GM20431 (cell line): ENCODE data around the gene HNRNPD.
"Not testable (repeated sequence)": the region's sequence is repeated elsewhere in the genome, so short reads cannot be mapped to it uniquely, and the experiment has no call there.

ENCODE experiments used
- in situ Hi-C: fragments of 300-500 bp; cut with MseI, MboI; formaldehyde crosslinking; loops from one replicate; pipeline ENCODE4 v1.15.0; 2020; ENCODE audit warnings: low sequenced_read_pairs; ENCODE audit not compliant: unreplicated experiment

HNRNPD gene

GRCh38 chr4:82376109-82376508 lies 2.3 kb upstream of the HNRNPD start:
- in situ Hi-C loops, result no loop called here

DNA sequence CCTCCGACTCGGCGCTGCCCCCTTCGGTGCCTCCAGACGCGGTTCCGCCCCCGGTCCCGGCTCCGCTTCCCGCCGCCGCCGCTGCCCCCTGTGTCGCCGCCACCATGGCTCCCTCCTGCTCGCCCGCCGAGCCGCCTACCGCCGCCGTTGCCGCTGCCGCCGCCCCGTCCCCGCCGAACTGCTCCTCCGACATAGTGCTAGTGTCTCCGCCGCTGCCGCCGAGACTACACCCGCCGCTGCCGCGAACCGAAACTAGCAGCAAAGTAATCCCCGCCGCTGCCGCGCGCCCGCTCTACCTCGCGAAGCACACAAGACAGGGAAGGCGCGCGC lies 340 bp downstream of the HNRNPD start:
- in situ Hi-C loops, result no loop called here

DNA sequence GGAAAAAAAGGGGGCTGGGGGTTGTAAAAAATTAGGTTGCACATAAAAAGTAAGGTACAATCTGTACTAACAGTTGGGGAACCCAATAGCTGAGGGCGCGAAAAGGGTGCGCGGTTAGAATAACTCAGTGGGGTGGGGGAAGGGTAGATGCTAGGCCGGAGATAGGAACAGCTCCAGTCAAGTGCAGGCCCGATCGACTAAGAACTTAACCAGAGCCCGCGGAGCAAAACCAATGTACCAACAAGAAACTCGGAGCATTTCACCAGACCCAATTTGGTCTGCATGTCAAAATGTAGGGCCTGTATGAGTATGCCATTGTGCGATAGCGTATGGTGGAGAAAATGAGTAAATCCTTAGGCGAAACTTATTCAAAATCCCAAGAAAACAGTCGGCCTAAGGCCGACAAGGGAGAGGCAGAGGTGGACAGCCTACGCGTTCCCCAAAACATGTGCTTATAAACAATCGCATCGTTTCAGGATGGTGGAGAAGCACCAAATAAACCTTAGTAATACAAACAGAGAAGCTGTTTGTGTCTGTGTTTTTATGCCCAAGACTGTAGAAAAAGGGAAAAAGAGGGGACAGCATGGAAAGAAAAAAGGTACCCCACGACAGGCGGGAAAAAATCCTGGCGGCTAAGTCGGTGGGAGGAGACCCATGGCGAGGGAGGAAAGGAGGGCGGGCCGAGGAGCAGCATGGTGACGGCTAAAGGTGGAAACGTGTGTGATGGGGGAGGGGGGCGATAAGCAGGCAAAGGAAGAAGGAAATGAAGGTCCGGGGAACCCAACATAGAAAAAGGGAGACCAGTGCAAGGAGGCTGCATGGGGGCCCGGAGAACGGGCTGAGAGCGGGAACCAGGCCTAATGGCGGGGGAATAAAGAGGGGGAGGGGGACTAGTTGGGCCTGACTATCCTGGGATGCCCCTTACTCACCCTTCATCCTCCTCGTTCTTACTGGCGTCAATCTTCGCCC lies 990 bp downstream of the HNRNPD start:
- in situ Hi-C loops, result no loop called here

GRCh38 chr4:82371497-82371896 lies 2.3 kb downstream of the HNRNPD start:
- in situ Hi-C loops, result no loop called here

DNA sequence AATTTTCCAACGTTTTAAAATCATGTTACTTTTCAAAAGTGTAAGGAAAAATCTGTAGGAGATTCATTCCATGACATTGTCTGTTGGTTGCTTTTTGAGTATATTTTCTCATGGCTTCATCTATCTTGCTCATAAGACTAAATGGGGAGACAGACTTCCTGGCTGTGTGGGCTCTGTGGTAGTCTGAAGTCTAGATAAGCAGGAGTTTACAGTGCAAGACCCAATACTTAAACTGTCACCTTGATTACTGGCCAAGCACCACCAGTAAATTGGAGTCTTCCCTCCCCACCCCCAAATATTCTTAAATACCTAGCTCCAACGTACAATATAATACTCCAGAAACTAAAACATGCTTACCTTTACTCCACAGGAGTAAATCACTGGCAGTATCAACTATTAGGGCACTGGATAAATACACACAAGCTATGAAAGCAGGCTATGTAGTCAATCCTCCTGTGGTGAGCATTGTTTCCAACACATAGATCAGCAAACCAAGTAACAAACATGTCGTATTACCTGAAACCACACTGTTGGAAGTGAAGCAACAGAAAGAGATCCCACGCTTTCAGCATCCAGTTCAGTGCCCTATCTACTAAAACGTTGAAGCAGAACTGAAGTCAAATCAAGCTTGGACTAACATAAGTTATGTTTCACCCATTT lies 6.2 kb downstream of the HNRNPD start:
- in situ Hi-C loops, result no loop called here

DNA sequence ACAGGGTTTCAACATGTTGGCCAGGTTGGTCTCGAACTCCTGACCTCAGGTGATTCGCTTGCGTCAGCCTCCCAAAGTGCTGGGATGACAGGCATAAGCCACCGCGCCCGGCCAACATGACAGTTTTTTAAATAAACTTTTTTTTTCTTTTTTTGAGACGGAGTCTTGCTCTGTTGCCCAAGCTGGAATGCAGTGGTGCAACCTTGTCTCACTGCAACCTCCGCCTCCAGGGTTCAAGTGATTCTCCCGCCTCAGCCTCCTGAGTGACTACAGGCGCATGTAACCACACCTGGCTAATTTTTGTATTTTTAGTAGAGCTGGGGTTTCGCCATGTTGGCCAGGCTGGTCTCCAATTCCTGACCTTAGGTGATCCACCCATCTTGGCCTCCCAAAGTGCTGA lies 7.4 kb downstream of the HNRNPD start:
- in situ Hi-C loops, result not testable (repeated sequence)

GRCh38 chr4:82363896-82364487 lies 9.8 kb downstream of the HNRNPD start:
- in situ Hi-C loops, result no loop called here

DNA sequence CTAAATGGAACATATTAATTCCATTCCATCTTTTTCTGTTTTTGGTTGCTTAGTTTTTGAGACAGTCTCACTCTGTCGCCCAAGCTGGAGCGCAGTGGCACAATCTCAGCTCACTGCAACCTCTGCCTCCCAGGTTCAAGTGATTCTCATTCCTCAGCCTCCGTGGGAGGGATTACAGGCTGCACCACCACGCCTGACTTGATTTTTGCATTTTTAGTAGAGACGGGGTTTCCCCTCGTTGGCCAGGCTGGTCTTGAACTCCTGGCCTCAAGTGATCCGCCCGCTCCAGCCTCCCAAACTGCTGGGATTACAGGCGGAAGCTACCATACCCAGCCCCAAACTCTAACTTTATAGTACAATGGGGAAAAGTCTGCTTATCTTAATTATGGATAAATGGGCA lies 11.2 kb downstream of the HNRNPD start:
- in situ Hi-C loops, result no loop called here

- in situ Hi-C loops, result no loop called here
Measured at GRCh38 chr4:82360298-82361177, 13.3 kb downstream of the HNRNPD start.

GRCh38 chr4:82358847-82359246 lies 14.9 kb downstream of the HNRNPD start:
- in situ Hi-C loops, result no loop called here

- in situ Hi-C loops, result no loop called here
Measured at GRCh38 chr4:82357640-82358039, 16.2 kb downstream of the HNRNPD start.

DNA sequence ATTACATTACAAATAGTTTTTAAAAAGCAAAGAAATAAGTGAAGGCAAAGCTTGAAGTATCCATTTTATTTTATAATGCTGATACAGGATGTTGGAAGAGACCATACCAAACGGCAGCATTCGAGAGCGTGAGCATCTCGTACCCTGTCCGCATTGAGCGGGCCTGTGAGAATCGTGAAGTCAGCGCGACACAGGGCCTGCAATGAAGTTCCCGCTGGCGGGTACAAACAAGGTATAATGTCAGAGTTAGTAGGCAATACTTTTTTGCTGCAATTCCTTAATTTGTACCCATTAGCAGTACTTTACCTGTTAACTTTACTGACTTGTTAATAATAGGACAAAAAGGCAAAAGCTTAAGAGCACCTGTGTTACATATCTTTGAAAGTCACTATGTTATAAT lies 19.0 kb downstream of the HNRNPD start:
- in situ Hi-C loops, result no loop called here

DNA sequence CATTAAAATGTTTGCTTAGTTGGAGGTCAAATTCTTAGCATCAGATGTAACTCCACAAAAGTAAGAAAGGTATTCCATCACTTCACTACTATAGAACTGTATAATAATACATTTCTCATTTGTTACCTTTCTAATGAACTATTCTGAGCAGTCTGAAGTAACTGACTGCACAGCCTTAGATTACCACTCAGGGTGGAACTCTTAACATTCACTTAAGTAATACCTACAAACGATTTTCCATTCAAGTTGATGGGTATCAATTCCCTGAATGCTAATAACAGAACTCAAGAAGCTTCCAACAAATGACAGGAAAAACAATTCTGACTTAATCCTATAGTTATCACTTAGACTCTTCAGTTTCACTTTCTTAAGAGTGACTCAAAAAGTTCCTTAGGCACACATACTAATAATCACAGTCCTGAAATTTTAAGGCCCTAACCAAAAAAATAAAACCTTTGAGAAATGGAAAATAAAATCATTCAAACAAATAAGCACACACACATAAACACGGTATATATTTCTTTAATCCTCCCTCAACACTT lies 20.9 kb downstream of the HNRNPD start:
- in situ Hi-C loops, result no loop called here

GRCh38 chr4:82352118-82352824 lies 21.5 kb downstream of the HNRNPD start:
- in situ Hi-C loops, result no loop called here

DNA sequence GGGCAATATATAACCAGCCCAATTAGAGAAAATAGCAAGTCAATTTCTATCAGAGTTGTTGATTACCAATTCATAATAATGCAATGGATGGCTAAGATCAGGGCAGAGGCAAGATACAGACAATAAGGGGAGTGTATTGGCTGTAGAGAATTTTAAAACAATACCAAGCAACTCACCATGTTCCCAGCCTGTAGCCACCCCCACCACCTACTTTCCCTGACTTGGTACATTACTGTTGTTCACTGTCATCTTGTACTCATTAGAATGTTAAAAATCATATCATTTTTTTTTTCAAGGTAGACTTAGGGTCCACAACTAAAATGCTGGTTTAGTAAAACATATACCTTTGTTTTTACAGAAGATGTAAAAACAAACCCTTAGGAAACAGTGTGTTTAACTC lies 27.7 kb downstream of the HNRNPD start:
- in situ Hi-C loops, result no loop called here

DNA sequence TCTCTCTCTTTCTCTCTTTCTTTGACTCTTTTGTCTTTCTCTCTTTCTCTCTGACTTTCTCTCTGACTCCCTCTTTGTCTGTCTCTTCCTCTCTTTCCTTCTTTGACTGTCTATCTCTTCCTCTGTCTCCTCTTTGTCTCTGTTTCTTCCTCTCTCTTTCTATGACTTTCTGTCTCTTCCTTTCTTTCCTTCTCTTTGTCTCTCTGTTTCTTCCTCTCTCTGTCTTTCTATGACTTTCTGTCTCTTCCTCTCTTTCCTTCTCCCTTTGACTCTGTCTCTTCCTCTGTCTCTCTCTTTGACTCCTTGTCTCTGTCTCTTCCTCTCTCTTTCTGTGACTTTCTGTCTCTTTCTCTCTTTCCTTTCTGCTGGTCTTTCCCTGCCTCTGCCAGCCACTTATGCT lies 38.7 kb downstream of the HNRNPD start:
- in situ Hi-C loops, result no loop called here

DNA sequence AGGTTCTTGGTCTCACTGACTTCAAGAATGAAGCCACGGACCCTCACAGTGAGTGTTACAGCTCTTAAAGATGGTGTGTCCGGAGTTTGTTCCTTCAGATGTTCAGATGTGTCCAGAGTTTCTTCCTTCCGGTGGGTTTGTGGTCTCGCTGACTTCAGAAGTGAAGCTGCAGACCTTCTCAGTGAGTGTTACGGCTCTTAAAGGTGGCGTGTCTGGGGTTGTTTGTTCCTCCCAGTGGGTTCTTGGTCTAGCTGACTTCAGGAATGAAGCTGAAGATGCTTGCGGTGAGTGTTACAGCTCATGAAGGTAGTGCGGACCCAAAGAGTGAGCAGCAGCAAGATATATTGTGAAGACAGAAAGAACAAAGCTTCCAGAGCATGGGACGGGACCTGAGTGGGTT lies 40.1 kb downstream of the HNRNPD start:
- in situ Hi-C loops, result not testable (repeated sequence)

- in situ Hi-C loops, result no loop called here
Measured at GRCh38 chr4:82331814-82332213, 42.0 kb downstream of the HNRNPD start.

- in situ Hi-C loops, result no loop called here
Measured at GRCh38 chr4:82320351-82320750, 53.4 kb downstream of the HNRNPD start.
